IPS-20b (cell line): ENCODE results near the gene NPY4R.
"Not testable (repeated sequence)": the region's sequence is repeated elsewhere in the genome, so short reads cannot be mapped to it uniquely, and the experiment has no call there.

Experiments used
- H3K27ac ChIP-seq: one replicate; pipeline ENCODE4 v1.5.1; 2013; ENCODE audit warnings: low read length
- H3K27me3 ChIP-seq: 2 replicates; pipeline ENCODE4 v1.6.1; 2013; ENCODE audit warnings: mild to moderate bottlenecking, low read length, inconsistent platforms; ENCODE audit not compliant: insufficient read depth
- H3K36me3 ChIP-seq: 2 replicates; pipeline ENCODE4 v1.6.1; 2013; ENCODE audit warnings: low read depth, mild to moderate bottlenecking, inconsistent platforms, low read length, moderate library complexity; ENCODE audit not compliant: insufficient read depth
- H3K4me1 ChIP-seq: 2 replicates; pipeline ENCODE4 v1.6.1; 2013; ENCODE audit warnings: mild to moderate bottlenecking, control low read depth, inconsistent platforms, low read length, moderate library complexity; ENCODE audit not compliant: insufficient read depth
- H3K4me3 ChIP-seq: 2 replicates; pipeline ENCODE4 v1.5.1; 2013; ENCODE audit warnings: mild to moderate bottlenecking, low read length, inconsistent platforms
- H3K9ac ChIP-seq: 2 replicates; pipeline ENCODE4 v1.6.1; 2013; ENCODE audit warnings: low read depth, mild to moderate bottlenecking, inconsistent platforms, low read length, moderate library complexity
- H3K9me3 ChIP-seq: 2 replicates; pipeline ENCODE4 v1.6.1; 2013; ENCODE audit warnings: mild to moderate bottlenecking, low read depth, low read length, inconsistent platforms; ENCODE audit not compliant: insufficient read depth

Gene NPY4R

DNA sequence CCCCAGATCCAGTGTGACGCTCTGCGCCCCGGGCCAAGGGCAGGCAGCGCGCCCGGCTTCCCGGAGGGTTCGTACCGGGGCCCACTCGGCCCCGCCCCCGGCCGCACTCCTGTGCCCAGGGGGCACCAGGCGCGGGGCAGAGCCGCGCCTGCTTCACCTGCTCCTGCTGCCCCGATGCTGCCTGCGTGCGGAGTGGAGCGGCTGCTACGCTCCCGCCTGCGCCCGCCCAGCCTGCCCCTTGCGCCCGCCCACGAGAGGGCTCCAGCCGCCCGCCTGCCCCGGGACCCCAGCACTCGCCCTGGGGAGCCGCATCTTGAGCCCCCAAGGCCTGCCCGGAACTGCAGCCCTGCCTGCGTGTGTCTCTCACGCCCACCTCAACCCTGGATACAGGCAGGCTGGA is at the start of gene NPY4R:
NPY4R (minus strand) TSS at position 194 of the 400 bp plus-strand sequence. CDS start 3,323 bp downstream, outside the sequence.
- not testable (repeated sequence) for H3K4me1 ChIP-seq, H3K27me3 ChIP-seq, H3K27ac ChIP-seq, H3K4me3 ChIP-seq, H3K36me3 ChIP-seq, H3K9ac ChIP-seq, H3K9me3 ChIP-seq

GRCh38 chr10:46515366-46515765 is 49.6 kb upstream of the NPY4R start:
- Histone ChIP-seq H3K36me3 (no peaks in the 10 kb centered on the region), H3K4me1 (no peaks in the 10 kb centered on the region), H3K27ac (no peak overlapping the region), H3K9me3 (no peaks in the 10 kb centered on the region), H3K27me3 (no peaks in the 10 kb centered on the region), H3K9ac (no peak overlapping the region), H3K4me3 (no peak overlapping the region)

DNA sequence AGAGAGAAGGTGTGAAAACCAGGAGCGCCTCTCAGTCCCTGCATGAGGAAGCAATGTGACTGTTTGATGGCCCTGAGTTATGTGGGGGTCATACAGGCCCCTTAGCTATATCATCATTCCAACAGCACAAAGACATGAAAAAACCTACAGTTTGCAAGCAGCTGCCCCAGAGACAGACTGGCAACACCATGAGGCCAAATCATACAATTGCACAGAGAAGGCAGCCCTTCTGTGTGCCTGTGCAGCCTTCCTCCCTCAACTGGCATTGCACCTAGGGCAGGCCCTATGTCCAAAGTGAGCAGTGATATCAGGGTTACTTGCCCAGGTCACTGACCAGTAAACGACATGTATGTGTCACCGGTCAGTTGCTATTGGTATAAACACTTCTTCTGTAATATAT is 49.1 kb upstream of the NPY4R start:
- no peak overlapping the region for H3K4me3 ChIP-seq
- H3K36me3 ChIP-seq, result no peaks in the 10 kb centered on the region
- H3K27me3 ChIP-seq, result no peaks in the 10 kb centered on the region
- no peaks in the 10 kb centered on the region for H3K4me1 ChIP-seq
- no peak overlapping the region for H3K9ac ChIP-seq
- H3K27ac ChIP-seq, result no peak overlapping the region
- H3K9me3 ChIP-seq, result no peaks in the 10 kb centered on the region

DNA sequence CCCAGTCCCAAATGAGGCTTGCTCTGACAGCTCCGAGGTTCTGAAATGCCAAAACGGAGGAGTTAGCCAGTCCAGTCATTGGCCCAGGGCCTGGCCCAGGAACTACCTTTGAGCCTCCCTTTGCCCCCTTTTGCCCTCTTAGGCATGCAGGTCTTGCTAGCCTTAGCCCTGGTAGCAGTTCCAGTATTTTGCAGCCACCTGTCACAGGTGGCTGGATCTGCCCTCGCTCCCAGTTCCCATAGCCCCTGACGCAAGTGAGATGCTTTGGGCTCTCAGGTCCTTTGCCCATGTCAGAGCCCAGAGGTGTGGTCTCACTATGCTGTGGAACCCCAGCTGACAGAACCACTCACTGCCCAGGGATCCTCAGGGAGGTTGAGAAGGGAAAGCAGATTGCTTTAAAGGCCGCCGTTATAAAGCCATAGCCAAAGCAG is 48.7 kb upstream of the NPY4R start:
- Histone ChIP-seq H3K4me3 (no peak overlapping the region), H3K27ac (no peak overlapping the region), H3K27me3 (no peaks in the 10 kb centered on the region), H3K36me3 (no peaks in the 10 kb centered on the region), H3K9ac (no peak overlapping the region), H3K9me3 (no peaks in the 10 kb centered on the region), H3K4me1 (no peaks in the 10 kb centered on the region)

- H3K27ac ChIP-seq, H3K9ac ChIP-seq, H3K9me3 ChIP-seq, H3K4me3 ChIP-seq, H3K4me1 ChIP-seq, H3K27me3 ChIP-seq, H3K36me3 ChIP-seq: not testable (repeated sequence)
These were observed 47.6 kb upstream of the NPY4R start for GRCh38 chr10:46513333-46513732.

DNA sequence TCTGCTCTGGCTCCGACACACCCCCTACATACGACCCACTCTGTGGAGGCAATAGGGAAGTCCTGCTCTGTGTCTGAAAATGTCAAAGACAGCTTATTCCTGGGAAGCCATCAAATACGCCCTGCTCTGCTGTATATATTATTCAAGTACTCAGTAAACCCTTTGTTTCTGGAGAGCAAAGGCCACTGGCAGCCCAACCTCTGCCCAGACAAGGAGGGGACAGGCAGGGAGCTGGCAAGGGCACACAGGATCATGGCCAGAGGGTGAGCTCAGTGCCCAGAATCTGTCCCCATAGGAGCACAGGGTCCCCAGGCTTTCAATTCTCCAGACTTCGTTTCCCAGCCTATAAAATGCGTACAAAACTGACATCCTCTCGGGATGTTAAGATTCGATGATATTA is 47.0 kb upstream of the NPY4R start:
- not testable (repeated sequence) for H3K4me1 ChIP-seq, H3K9me3 ChIP-seq, H3K27ac ChIP-seq, H3K9ac ChIP-seq, H3K36me3 ChIP-seq, H3K4me3 ChIP-seq, H3K27me3 ChIP-seq

- H3K9ac ChIP-seq, H3K27me3 ChIP-seq, H3K27ac ChIP-seq, H3K4me1 ChIP-seq, H3K4me3 ChIP-seq, H3K9me3 ChIP-seq, H3K36me3 ChIP-seq: not testable (repeated sequence)
These were observed 46.2 kb upstream of the NPY4R start for GRCh38 chr10:46512002-46512401.

DNA sequence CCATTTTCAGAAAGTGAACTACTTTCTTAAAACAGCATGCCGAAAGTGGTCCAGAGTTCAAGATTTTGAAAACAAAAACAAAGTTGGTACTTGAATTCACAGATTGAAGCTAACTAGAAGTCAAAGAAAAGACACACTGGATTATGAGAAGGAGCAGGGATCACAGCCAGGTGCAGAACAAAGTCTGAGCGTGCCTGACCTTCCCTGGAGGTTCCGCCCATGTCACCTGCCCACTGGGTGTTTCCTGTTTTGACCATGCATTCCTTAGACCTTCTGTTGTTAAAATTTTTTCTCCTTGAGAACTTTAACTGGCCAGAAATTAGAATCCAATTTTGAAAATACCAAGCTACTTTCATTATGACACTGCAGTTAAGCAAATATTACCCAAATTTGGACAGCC is 34.2 kb upstream of the NPY4R start:
- H3K4me1 ChIP-seq, H3K27ac ChIP-seq, H3K27me3 ChIP-seq, H3K4me3 ChIP-seq, H3K9ac ChIP-seq, H3K36me3 ChIP-seq, H3K9me3 ChIP-seq: not testable (repeated sequence)

DNA sequence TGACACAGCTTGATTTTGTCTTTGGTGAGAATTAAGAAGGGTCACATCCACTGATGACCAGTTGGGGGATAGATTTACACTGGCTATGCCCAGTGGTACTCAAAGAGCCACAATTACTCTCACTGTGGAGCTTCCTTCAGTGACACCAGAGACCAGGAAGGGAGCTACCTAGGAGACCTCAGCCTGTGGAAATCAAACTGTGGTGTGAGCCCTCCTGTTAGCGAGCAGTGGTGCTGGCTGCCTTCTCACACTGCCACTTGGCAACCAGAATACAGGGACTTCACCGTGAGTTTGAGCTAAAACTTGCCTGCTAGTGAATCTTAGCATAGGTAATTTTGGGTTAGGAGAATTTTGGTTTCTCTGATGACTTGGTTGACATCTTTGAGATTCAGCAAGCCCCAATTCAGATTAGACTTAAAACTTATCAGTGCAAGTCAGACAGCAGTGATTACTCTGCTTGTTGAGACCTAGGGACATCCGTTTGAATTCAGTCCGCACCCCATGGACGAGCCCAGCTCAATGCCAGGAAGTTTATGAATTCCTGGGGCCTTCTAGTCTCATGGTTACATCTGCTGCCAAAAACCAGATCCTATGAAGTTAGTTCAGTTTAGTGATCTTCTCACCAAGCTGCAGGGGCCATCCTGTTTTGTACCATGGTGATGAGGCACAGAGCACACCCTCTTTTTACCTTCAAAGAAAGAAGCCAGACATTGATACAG is 33.4 kb upstream of the NPY4R start:
- H3K27ac ChIP-seq, H3K4me3 ChIP-seq, H3K9me3 ChIP-seq, H3K9ac ChIP-seq, H3K4me1 ChIP-seq, H3K27me3 ChIP-seq, H3K36me3 ChIP-seq: not testable (repeated sequence)

- H3K36me3 ChIP-seq, H3K4me1 ChIP-seq, H3K9me3 ChIP-seq, H3K27ac ChIP-seq, H3K27me3 ChIP-seq, H3K4me3 ChIP-seq, H3K9ac ChIP-seq: not testable (repeated sequence)
These were observed 32.1 kb upstream of the NPY4R start for GRCh38 chr10:46497878-46498277.

GRCh38 chr10:46497401-46497800 is 31.6 kb upstream of the NPY4R start:
- H3K27ac ChIP-seq, H3K36me3 ChIP-seq, H3K4me3 ChIP-seq, H3K27me3 ChIP-seq, H3K4me1 ChIP-seq, H3K9me3 ChIP-seq, H3K9ac ChIP-seq: not testable (repeated sequence)

- not testable (repeated sequence) for H3K27ac ChIP-seq
These were observed 25.8 kb upstream of the NPY4R start for GRCh38 chr10:46491364-46492114.

More at GRCh38 chr10:46491364-46492114, 25.8 kb upstream of the NPY4R start:
- not testable (repeated sequence) for H3K27me3 ChIP-seq, H3K36me3 ChIP-seq, H3K9me3 ChIP-seq, H3K9ac ChIP-seq, H3K4me1 ChIP-seq, H3K4me3 ChIP-seq
